ENCODE measurements around the gene DDIT4. TPM values are rescaled to one million over a fixed set of nuclear protein-coding genes. Genes with fewer than 3 reads are reported as not detected.

Gene DDIT4
- total RNA-seq, 1 experiment from 2014 or later: 157 TPM

DNA sequence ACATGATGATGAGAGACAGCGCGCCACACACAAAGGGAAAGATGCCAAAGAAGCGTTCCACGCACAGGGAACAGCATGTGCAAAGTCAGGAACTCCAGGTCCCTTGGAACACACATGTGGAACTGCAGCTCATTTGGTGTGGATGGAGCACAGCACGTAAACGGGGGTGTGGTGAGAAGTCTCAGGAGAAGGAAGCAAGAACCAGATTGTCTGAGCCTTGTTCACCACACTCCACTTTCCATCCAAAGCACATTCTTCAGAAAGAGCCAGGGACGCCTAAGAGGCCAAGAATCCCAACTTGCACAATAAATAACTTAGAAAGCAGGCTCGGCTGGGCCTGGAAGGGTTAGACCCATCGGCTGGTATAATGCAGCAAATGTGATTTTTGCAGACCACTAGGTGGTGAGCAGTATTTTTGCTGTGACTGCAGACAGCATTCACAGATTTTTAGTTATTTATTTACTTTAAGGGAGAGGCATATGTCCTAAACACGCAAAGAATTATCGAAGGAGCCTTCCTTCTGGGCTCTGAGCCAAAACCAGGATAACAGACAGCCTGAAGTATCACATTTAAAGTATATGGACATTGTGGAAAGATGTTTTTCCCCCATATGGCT lies 29.8 kb upstream of the DDIT4 start:
- Histone ChIP-seq H3K4me1 (ENCODE audit: control insufficient read depth, insufficient read depth, low read length) (peaks cover 27% of the 10 kb centered on the region), H3K4me3 (ENCODE audit: low read depth in 2 of 2, low read length in 2 of 2) (no peak overlapping the region), H3K9me3 (ENCODE audit: control insufficient read depth, insufficient read depth, low read depth, low read length) (no peaks in the 10 kb centered on the region), H3K36me3 (ENCODE audit: control insufficient read depth, insufficient read depth, low read length) (no peaks in the 10 kb centered on the region), H3K27me3 (ENCODE audit: control insufficient read depth, insufficient read depth, low read length) (no peaks in the 10 kb centered on the region), H3K27ac (ENCODE audit: low read length) (peak overlapping the region; percentile 83)
- no peak for DNase-seq (ENCODE audit: low read depth, low spot score)
- CTCF ChIA-PET: interaction anchor here (0.5 to 0.6 kb wide), 2 partner anchors 14 to 155 kb away, joined by 5 to 7 read pairs; no protein-coding TSS in a partner anchor
- peak; percentile 64 for ATAC-seq
- intact Hi-C loops (cut with micrococcal nuclease; ENCODE audit: unreplicated experiment): no loop called here
- POLR2A ChIA-PET: interaction anchor here (0.6 kb wide), 1 partner anchor 84 kb away, joined by 8 read pairs; no protein-coding TSS in a partner anchor
- TF ChIP-seq, protein P1, sequence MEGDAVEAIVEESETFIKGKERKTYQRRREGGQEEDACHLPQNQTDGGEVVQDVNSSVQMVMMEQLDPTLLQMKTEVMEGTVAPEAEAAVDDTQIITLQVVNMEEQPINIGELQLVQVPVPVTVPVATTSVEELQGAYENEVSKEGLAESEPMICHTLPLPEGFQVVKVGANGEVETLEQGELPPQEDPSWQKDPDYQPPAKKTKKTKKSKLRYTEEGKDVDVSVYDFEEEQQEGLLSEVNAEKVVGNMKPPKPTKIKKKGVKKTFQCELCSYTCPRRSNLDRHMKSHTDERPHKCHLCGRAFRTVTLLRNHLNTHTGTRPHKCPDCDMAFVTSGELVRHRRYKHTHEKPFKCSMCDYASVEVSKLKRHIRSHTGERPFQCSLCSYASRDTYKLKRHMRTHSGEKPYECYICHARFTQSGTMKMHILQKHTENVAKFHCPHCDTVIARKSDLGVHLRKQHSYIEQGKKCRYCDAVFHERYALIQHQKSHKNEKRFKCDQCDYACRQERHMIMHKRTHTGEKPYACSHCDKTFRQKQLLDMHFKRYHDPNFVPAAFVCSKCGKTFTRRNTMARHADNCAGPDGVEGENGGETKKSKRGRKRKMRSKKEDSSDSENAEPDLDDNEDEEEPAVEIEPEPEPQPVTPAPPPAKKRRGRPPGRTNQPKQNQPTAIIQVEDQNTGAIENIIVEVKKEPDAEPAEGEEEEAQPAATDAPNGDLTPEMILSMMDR (IDR thresholded peaks at IDR 0.05): no peak
- TF ChIP-seq, protein P2, sequence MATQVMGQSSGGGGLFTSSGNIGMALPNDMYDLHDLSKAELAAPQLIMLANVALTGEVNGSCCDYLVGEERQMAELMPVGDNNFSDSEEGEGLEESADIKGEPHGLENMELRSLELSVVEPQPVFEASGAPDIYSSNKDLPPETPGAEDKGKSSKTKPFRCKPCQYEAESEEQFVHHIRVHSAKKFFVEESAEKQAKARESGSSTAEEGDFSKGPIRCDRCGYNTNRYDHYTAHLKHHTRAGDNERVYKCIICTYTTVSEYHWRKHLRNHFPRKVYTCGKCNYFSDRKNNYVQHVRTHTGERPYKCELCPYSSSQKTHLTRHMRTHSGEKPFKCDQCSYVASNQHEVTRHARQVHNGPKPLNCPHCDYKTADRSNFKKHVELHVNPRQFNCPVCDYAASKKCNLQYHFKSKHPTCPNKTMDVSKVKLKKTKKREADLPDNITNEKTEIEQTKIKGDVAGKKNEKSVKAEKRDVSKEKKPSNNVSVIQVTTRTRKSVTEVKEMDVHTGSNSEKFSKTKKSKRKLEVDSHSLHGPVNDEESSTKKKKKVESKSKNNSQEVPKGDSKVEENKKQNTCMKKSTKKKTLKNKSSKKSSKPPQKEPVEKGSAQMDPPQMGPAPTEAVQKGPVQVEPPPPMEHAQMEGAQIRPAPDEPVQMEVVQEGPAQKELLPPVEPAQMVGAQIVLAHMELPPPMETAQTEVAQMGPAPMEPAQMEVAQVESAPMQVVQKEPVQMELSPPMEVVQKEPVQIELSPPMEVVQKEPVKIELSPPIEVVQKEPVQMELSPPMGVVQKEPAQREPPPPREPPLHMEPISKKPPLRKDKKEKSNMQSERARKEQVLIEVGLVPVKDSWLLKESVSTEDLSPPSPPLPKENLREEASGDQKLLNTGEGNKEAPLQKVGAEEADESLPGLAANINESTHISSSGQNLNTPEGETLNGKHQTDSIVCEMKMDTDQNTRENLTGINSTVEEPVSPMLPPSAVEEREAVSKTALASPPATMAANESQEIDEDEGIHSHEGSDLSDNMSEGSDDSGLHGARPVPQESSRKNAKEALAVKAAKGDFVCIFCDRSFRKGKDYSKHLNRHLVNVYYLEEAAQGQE (IDR thresholded peaks at IDR 0.05; ENCODE audit: insufficient read depth in 1 of 2, low read depth in 2 of 2, low read length in 1 of 2): no peak
- TF ChIP-seq SIN3A (IDR thresholded peaks at IDR 0.05; ENCODE audit: borderline replicate concordance, insufficient read depth, low read depth, low read length): no peak
- no peak for TF ChIP-seq TCF7L2 (IDR thresholded peaks at IDR 0.05; ENCODE audit: low read depth, low read length)
- TF ChIP-seq POLR2AphosphoS5 (IDR thresholded peaks at IDR 0.05; ENCODE audit: low read depth, low read length): peak; percentile 22; the same call in 1 of the 2 replicates
- BruUV-seq (replicated peaks): no TSS peak
- in situ Hi-C loops (cut with HindIII; ENCODE audit: low pct_unique_long_range_greater_than_20kb, low sequenced_read_pairs): no loop called here

GRCh38 chr10:72244573-72245038 lies 29.1 kb upstream of the DDIT4 start:
- no peaks in the 10 kb centered on the region for H3K27me3 ChIP-seq (ENCODE audit: control insufficient read depth, insufficient read depth, low read length)
- no peaks in the 10 kb centered on the region for H3K9me3 ChIP-seq (ENCODE audit: control insufficient read depth, insufficient read depth, low read depth, low read length)
- ATAC-seq (peak; percentile 39), DNase-seq (ENCODE audit: low read depth, low spot score) (no peak)
- H3K4me1 ChIP-seq (ENCODE audit: control insufficient read depth, insufficient read depth, low read length): peaks cover 31% of the 10 kb centered on the region
- H3K36me3 ChIP-seq (ENCODE audit: control insufficient read depth, insufficient read depth, low read length): no peaks in the 10 kb centered on the region
- TF ChIP-seq POLR2AphosphoS5 (IDR thresholded peaks at IDR 0.05; ENCODE audit: low read depth, low read length) (no peak), SIN3A (IDR thresholded peaks at IDR 0.05; ENCODE audit: borderline replicate concordance, insufficient read depth, low read depth, low read length) (no peak), TCF7L2 (IDR thresholded peaks at IDR 0.05; ENCODE audit: low read depth, low read length) (no peak)
- TF ChIP-seq, protein P1 (IDR thresholded peaks at IDR 0.05): no peak
- TF ChIP-seq, protein P2 (IDR thresholded peaks at IDR 0.05; ENCODE audit: insufficient read depth in 1 of 2, low read depth in 2 of 2, low read length in 1 of 2): no peak; a peak in 1 of 4 replicates
- POLR2A ChIA-PET: no interaction called here
- no TSS peak for BruUV-seq (replicated peaks)
- intact Hi-C loops (cut with micrococcal nuclease; ENCODE audit: unreplicated experiment) (no loop called here), in situ Hi-C loops (cut with HindIII; ENCODE audit: low pct_unique_long_range_greater_than_20kb, low sequenced_read_pairs) (no loop called here)
- no peak overlapping the region for H3K4me3 ChIP-seq (ENCODE audit: low read depth in 2 of 2, low read length in 2 of 2)
- CTCF ChIA-PET: interaction anchor here (0.5 kb wide), 1 partner anchor 154 kb away, joined by 7 read pairs; no protein-coding TSS in a partner anchor
- peak overlapping the region; percentile 83 for H3K27ac ChIP-seq (ENCODE audit: low read length)
